Measurements from ENCODE around the gene PLXNA2. TPM values are rescaled to one million over a fixed set of nuclear protein-coding genes. Genes with fewer than 3 reads are reported as not detected.

The PLXNA2 gene
- total RNA-seq, 1 donor from 2014 or later, result 0.44 TPM

DNA sequence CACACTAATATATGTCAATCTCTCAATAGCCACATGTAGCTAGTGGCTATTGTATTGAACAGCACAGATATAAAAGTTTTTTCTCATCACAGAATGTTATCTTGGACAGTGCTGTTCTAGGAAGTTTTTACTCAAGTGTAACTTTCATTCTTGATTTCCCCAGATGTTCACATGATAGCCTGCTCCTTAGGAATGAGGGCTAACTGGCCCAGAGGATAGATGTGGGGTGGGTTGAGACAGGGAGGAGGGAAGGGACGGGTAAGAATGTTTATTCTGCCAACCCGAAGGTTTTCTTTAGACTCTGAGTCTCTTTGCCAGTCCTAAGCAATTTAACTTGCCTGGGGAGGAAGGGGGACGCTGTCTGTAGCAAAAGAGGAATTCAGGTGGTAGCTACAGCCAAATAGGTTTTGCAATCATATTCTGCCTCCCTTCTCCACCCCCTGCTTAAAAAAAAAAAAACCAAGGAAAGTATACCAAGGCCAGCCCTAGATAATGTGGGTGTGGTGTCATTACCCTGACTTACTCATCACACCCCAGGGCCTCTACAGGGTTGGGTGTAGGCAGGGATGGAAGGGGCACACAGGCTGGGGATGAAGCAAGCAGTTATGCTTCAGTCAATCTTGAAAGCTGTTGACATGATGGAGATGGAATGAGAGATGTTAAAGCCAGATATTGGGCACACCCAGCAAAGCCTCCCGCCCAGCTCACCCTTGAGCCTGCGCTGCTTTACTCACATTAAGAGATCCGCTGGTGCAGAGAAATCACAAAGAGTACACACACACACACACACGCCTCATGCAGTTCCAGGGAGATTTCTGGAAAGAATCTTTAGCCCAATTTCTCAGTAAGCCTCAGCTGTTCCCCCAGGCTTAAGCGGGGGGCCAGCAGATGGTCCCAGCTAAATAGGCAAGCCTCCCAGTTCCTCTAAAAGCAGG lies 59.9 kb downstream of the PLXNA2 start:
- intact Hi-C loops (cut with micrococcal nuclease), result no loop called here

DNA sequence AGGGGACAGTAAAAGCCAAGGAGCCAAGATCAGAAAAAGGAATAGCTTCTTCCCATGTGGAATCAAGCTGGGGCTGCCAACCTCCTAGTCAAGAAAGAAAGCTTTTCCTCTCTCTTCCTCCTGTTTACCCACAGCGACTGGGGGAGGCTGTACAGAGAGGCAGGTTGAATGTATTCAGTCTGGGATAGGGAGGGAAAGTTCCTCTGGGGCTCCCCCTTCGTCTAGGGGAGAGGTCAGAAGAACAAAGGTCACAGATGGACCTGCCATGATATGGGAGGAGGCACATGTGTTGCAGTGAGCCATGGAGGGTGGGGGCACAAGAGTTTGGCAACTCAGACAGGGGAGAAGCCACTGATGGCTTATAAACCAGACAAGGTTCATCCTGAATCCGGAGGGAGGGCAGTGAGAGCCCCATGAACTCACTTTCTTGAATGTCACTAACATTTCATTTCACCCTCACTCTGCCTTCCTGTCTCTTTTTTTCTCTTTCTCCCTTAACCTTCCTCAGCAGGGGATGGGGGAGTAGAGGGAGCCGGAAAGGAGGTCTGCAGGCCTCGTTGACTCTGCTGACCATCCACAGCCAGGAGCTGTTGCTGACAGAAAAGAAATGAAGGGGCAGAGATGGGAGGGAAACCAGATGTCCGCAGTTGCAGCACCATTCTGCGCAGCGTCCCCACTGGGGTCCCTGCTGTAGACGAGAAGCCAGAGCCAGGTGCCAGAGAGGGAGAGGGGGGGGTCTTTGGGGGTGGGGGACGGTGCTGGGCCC lies 61.1 kb downstream of the PLXNA2 start:
- intact Hi-C loops (cut with micrococcal nuclease), result no loop called here

- intact Hi-C loops (cut with micrococcal nuclease), result no loop called here
These were observed 62.8 kb downstream of the PLXNA2 start for GRCh38 chr1:208181364-208181763.

GRCh38 chr1:208180421-208180820 lies 63.8 kb downstream of the PLXNA2 start:
- intact Hi-C loops (cut with micrococcal nuclease), result no loop called here

- intact Hi-C loops (cut with micrococcal nuclease), result no loop called here
These were observed 64.2 kb downstream of the PLXNA2 start for GRCh38 chr1:208179961-208180409.

- intact Hi-C loops (cut with micrococcal nuclease), result no loop called here
These were observed 64.8 kb downstream of the PLXNA2 start for GRCh38 chr1:208179263-208179816.

DNA sequence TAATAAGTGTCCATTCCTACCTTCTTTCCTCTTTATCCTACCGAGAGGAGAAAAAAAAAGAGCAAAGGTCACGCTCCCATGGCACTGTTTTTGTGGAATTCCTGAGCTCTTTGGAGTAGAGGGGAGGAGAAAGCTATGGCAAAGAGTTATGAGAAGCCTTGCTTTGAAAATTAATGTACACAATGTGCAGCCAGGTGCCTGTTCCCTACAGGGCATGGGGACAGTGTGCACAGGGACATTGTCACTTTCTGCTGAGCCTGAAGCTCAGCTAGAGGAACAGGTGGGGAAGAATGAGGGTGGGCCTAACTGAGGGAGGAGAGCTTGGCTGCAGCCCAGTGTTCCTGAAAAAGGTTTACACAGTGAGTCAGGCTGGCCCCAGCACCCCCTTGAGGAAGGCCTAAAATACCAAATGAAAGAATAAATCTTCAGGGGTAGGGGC lies 66.1 kb downstream of the PLXNA2 start:
- intact Hi-C loops (cut with micrococcal nuclease), result no loop called here

DNA sequence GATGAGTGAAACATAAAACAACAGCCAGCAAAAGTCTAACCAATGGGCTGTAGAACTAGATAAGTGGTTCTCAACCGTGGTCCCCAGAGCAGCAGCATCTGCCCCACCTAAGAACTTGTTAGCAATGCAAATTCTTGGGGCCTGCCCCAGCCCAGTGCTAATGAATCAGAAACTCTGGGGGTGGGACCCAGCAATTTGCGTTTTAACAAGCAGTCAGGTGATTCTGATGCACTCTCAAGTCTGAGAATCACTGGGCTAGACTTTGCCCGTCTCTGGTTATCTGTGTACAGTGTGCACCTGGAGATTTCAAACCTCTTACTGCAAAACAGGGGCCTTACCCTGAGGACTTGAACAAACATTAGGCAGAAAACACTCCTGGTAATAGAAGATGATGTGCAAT lies 66.5 kb downstream of the PLXNA2 start:
- intact Hi-C loops (cut with micrococcal nuclease), result no loop called here

- intact Hi-C loops (cut with micrococcal nuclease), result no loop called here
These were observed 67.5 kb downstream of the PLXNA2 start for GRCh38 chr1:208176649-208177048.

DNA sequence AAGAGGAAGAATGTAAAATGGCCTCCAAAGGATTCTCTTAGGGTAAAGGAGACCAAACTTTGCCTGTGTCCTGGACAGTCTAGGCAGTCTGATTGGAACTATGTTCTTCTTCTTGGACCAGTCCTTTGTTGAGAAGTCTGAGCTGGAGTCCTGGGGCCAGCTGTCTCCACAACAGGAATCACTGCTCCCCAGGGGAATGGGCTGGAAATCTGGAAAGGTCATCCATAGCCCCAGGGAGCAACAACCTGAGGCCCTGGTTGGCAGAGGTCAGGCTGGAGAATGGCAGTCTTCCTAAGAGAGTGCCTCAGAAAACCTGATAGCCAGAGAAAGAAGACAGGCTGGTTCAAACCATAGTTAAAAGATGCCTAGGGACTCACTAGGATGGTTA lies 68.7 kb downstream of the PLXNA2 start:
- intact Hi-C loops (cut with micrococcal nuclease), result no loop called here

GRCh38 chr1:208174731-208175507 lies 69.3 kb downstream of the PLXNA2 start:
- intact Hi-C loops (cut with micrococcal nuclease), result no loop called here

DNA sequence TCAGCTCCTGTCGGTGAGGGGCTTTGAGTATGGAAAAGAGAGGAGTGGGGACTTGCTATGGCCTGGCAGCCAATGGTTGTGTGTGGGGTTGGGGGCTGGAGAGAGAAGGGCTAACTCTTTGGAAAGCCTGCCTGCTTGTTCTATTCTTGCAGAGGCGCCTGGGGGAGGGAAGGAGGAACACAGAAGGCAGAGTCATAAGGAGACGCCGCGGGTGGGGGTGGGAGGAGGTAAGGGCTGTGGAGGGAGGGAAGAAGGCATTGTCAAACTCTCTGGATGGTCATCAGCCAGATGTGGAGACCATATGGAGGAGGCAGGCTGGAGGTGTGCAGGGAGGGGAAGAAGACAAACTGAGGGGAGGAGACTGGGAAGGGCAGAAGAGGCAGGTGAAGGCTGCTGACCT lies 70.0 kb downstream of the PLXNA2 start:
- intact Hi-C loops (cut with micrococcal nuclease), result no loop called here

- intact Hi-C loops (cut with micrococcal nuclease), result no loop called here
These were observed 70.4 kb downstream of the PLXNA2 start for GRCh38 chr1:208173749-208174148.

DNA sequence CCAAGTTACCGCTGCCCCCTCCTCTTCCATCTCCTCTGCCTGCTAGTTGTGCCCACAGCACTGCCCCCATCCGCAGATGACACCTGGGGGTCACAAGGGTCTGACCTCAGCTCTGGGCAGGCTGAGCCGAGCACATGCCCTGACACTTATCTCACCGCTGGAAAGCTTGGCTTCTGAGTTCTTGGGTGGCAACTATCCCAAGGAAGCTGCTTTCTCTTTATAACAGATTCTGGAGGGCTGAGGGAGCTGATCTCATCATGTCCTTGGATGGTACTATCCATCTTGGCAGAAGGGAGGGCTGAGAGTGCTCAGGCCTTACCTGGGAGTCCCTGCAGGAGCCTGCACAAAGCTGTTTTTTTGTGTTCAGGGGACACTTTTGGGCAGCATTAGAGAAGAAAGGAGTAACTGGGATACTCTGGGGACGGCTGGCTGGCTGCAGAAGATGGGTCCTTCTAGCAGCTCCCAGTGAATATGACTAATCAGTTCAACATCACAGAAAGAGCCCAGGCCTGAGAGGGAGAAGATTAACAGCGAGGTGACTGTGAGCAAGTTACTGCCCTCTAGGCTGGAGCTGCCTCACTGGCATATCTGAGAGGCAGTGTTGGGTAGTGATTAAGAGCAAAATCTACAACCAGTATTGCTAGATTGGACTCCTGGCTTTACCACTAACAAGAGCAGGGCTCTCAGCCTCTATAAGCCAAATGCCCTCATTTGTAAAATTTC lies 71.6 kb downstream of the PLXNA2 start:
- intact Hi-C loops (cut with micrococcal nuclease), result no loop called here

GRCh38 chr1:208171616-208172422 lies 72.4 kb downstream of the PLXNA2 start:
- intact Hi-C loops (cut with micrococcal nuclease), result no loop called here

GRCh38 chr1:208170252-208170651 lies 73.9 kb downstream of the PLXNA2 start:
- intact Hi-C loops (cut with micrococcal nuclease), result no loop called here

DNA sequence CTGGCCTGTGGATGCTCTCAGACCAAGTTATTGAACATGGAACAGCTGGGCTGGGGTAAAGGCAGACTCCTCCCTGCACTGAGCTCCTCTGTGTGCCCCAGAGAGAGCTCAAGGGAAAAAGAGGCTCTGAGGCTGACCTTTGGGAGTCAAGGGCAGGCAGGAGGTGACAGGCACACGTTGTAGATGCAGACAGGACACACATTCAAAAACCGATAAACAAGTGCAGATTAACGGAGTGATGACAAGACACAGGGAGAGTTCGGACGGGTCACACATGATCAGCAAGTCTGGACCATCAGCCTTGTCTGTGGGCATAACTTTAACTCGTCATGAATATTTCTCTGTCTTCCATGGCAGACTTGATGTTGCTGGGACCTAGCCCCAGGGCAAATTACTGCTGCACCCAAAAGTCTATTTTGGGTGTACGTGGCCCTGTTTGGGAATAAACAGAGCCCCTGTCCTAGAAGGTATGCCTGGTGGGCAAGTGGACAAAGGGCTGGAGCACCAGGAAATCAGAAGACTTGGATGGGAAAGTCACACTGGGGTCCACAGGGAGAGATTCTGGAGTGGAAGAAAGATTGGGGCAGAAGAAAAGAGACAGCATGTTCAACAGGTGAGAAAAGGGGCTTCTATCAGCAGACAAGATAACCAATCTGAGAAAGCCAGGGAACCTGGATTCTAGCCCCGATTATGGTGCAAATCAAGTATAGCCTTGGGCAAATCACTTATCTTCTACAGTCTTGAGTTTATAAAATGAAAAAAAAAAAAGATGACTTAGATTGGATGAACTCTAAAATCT lies 74.9 kb downstream of the PLXNA2 start:
- intact Hi-C loops (cut with micrococcal nuclease), result no loop called here

GRCh38 chr1:208167261-208167869 lies 76.8 kb downstream of the PLXNA2 start:
- intact Hi-C loops (cut with micrococcal nuclease), result no loop called here

All from T-helper 1 cell treated with Interleukin-12 subunit alpha and Interleukin-12 subunit beta and Interleukin-4 antibody, amounts not matched to agents 30 ng/mL and 1 ng/mL, for 36 hours (primary cell).